Measurements from ENCODE around the gene FAM107A. TPM values are rescaled to one million over a fixed set of nuclear protein-coding genes. Genes with fewer than 3 reads are reported as not detected.

FAM107A gene
- total and polyA plus RNA-seq, 2 of the 13 experiments (the other 11 are each of a cell fraction or from before 2014, with no cell fraction given): not detected

- TF ChIP-seq ZNF512B (CRISPR knock-in tag; IDR thresholded peaks at IDR 0.05; ENCODE audit: borderline replicate concordance) (no peak), ZNF674 (CRISPR knock-in tag; IDR thresholded peaks at IDR 0.05; ENCODE audit: low read depth) (no peak), ELK4 (CRISPR knock-in tag; IDR thresholded peaks at IDR 0.05; ENCODE audit: borderline replicate concordance) (no peak), ZNF770 (CRISPR knock-in tag; IDR thresholded peaks at IDR 0.05) (no peak), ZNF557 (CRISPR knock-in tag; IDR thresholded peaks at IDR 0.05) (0 out of 2 replicates have a peak, but pooled peaks have one; percentile 39), KDM1A (CRISPR knock-in tag; IDR thresholded peaks at IDR 0.05) (no peak), ATF4 (CRISPR knock-in tag; IDR thresholded peaks at IDR 0.05) (no peak), ZBTB10 (CRISPR knock-in tag; IDR thresholded peaks at IDR 0.05; ENCODE audit: borderline replicate concordance) (no peak), ATF6 (CRISPR knock-in tag; conservative IDR thresholded peaks at IDR 0.05) (no peak), HOXA9 (CRISPR knock-in tag; IDR thresholded peaks at IDR 0.05; ENCODE audit: borderline replicate concordance) (no peak), ZFP62 (CRISPR knock-in tag; IDR thresholded peaks at IDR 0.05) (no peak), NCOA1 (CRISPR knock-in tag; IDR thresholded peaks at IDR 0.05) (no peak), NAIF1 (CRISPR knock-in tag; IDR thresholded peaks at IDR 0.05; ENCODE audit: borderline replicate concordance) (no peak), ZNF782 (CRISPR knock-in tag; IDR thresholded peaks at IDR 0.05; ENCODE audit: borderline replicate concordance) (0 out of 2 replicates have a peak, but pooled peaks have one; percentile 2), SP2 (CRISPR knock-in tag; IDR thresholded peaks at IDR 0.05) (no peak), ZNF580 (CRISPR knock-in tag; IDR thresholded peaks at IDR 0.05; ENCODE audit: borderline replicate concordance, low read depth) (no peak)
Observed at GRCh38 chr3:58521917-58522631, 55.1 kb downstream of the FAM107A start (continued).

Data from HepG2 (cell line).